ENCODE results near the gene CCL7.

- TF ChIP-seq, protein P1, sequence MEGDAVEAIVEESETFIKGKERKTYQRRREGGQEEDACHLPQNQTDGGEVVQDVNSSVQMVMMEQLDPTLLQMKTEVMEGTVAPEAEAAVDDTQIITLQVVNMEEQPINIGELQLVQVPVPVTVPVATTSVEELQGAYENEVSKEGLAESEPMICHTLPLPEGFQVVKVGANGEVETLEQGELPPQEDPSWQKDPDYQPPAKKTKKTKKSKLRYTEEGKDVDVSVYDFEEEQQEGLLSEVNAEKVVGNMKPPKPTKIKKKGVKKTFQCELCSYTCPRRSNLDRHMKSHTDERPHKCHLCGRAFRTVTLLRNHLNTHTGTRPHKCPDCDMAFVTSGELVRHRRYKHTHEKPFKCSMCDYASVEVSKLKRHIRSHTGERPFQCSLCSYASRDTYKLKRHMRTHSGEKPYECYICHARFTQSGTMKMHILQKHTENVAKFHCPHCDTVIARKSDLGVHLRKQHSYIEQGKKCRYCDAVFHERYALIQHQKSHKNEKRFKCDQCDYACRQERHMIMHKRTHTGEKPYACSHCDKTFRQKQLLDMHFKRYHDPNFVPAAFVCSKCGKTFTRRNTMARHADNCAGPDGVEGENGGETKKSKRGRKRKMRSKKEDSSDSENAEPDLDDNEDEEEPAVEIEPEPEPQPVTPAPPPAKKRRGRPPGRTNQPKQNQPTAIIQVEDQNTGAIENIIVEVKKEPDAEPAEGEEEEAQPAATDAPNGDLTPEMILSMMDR (IDR thresholded peaks at IDR 0.05), result no peak
- TF ChIP-seq POLR2A (IDR thresholded peaks at IDR 0.05), result no peak
- no peak for TF ChIP-seq EP300 (IDR thresholded peaks at IDR 0.05)
These were observed 43.3 kb upstream of the CCL7 start for GRCh38 chr17:34226744-34227034.

All from suprapubic skin (tissue), 3 donors.